SK-N-MC (cell line): ENCODE results near the gene STARD10.

Source experiments
- DNase-seq: peaks from one replicate; pipeline ENCODE4 v3.0.0-alpha.2; 2011; ENCODE audit warnings: low read depth, low spot score
- H3K27ac ChIP-seq: fragments of 200-600 bp; sonication (generic); 2 replicates; pipeline ENCODE4 v1.5.1; 2016; ENCODE audit warnings: mixed run types
- H3K36me3 ChIP-seq: fragments of 200-600 bp; sonication (generic); 2 replicates; pipeline ENCODE4 v1.6.1; 2017; ENCODE audit warnings: antibody characterized with exemption, low read length, mixed read lengths; ENCODE audit not compliant: insufficient read depth
- H3K4me3 ChIP-seq: fragments of 200-600 bp; sonication (generic); 2 replicates; pipeline ENCODE4 v1.5.1; 2016
- H3K9ac ChIP-seq: fragments of 200-600 bp; sonication (generic); 2 replicates; pipeline ENCODE4 v1.8.0; 2017; ENCODE audit warnings: mixed run types, mixed read lengths; ENCODE audit not compliant: insufficient read length
- H3K9me3 ChIP-seq: fragments of 200-600 bp; sonication (generic); 2 replicates; pipeline ENCODE4 v1.6.1; 2017; ENCODE audit warnings: low read depth, mild to moderate bottlenecking, antibody characterized with exemption, low read length, moderate library complexity, mixed read lengths
- EZH2 ChIP-seq: fragments of 200-600 bp; sonication (generic); IDR thresholded peaks from one replicate; pipeline ENCODE4 v1.6.1; 2017; ENCODE audit warnings: antibody characterized with exemption
- FOXP2 ChIP-seq: optimal IDR thresholded peaks from 2 replicates; pipeline ENCODE3; 2011; ENCODE audit warnings: mild to moderate bottlenecking, moderate library complexity; ENCODE audit not compliant: insufficient read depth; ENCODE audit errors: extremely low read length, control extremely low read depth
- POLR2AphosphoS5 ChIP-seq: IDR thresholded peaks from 2 replicates; pipeline ENCODE4 v1.6.1; 2012; ENCODE audit warnings: mild to moderate bottlenecking, low read depth, low read length, borderline replicate concordance

Gene STARD10

DNA sequence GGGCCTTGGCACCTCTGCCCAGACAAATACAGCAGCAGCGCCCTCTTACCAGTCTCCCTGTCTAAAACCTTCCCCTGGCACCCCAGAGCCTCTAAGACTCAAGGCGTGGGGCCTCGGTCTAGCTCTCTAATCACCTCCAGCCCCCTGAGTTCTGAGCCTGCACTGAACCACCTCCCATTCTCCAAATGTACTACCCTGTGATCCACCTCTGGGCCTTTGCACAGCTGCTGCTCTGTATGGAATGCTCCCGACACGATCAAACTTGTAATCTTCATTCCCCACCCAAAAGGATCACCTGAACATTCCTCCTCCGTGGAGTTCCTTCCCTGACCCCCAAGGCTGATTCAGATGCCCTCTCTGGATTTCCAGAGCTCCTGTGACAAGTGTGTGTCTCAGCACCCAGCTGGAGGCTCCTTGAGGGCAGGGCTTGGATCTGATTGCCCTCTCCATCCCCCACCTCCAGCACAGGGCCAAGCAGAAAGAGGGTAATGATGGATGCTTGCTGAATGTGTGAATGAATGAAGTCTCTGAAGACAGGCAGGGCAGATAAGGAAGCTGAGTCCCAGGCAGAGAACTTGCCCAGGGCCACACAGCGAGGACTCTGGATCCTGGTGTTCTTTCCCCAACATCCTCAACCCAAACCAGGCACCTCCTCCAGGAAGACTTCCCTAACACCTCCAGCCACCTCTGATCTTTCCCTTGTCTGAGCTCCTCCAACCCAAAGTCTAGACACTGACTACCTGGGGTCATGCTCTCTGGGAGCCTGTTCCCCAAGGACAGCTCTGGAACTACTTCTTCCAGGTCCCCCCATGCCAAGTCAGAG, 18.3 kb downstream of the STARD10 start:
- H3K36me3 ChIP-seq = no peaks in the 10 kb centered on the region
- H3K4me3 ChIP-seq = no peak overlapping the region
- TF ChIP-seq EZH2 (no peak), POLR2AphosphoS5 (no peak), FOXP2 (no peak)
- DNase-seq = no peak
- no peaks in the 10 kb centered on the region for H3K9me3 ChIP-seq
- H3K9ac ChIP-seq = no peak overlapping the region
- no peak overlapping the region for H3K27ac ChIP-seq

DNA sequence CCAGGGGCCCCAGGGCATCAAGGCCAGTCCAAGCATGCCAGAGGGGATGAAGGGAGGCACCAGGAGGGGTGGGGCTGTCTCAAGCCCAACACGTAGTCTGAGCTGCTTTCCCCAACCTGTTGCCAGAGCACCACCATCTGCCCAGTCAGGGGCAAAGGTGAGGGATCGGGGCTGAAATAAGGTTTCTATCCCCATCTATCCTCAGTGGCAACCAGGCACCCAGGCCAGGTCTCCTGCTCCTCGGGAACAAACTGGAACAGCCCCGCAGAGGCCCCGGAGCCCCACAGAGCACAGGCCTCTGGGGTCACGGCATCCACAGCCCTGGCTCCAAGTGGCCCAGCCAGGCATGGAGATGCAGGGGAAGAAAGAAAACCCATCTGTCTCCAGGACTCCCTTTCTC, 19.3 kb downstream of the STARD10 start:
- TF ChIP-seq FOXP2 = no peak
- no peak for TF ChIP-seq POLR2AphosphoS5
- no peak for TF ChIP-seq EZH2
- H3K36me3 ChIP-seq = no peaks in the 10 kb centered on the region
- no peaks in the 10 kb centered on the region for H3K9me3 ChIP-seq
- no peak for DNase-seq
- no peak overlapping the region for H3K4me3 ChIP-seq
- no peak overlapping the region for H3K9ac ChIP-seq
- no peak overlapping the region for H3K27ac ChIP-seq

- Histone ChIP-seq H3K36me3 (no peaks in the 10 kb centered on the region), H3K9me3 (no peaks in the 10 kb centered on the region), H3K27ac (no peak overlapping the region), H3K4me3 (no peak overlapping the region), H3K9ac (no peak overlapping the region)
- TF ChIP-seq POLR2AphosphoS5 = no peak
- TF ChIP-seq EZH2 = no peak
- no peak for TF ChIP-seq FOXP2
- DNase-seq = no peak
Observed at GRCh38 chr11:72773696-72774095, 20.2 kb downstream of the STARD10 start.

GRCh38 chr11:72773291-72773690, 20.6 kb downstream of the STARD10 start:
- H3K27ac ChIP-seq = no peak overlapping the region

GRCh38 chr11:72772059-72772458, 21.8 kb downstream of the STARD10 start:
- no peak overlapping the region for H3K4me3 ChIP-seq
- no peaks in the 10 kb centered on the region for H3K9me3 ChIP-seq
- no peak overlapping the region for H3K9ac ChIP-seq
- no peaks in the 10 kb centered on the region for H3K36me3 ChIP-seq
- no peak for TF ChIP-seq POLR2AphosphoS5
- no peak for TF ChIP-seq FOXP2
- no peak for TF ChIP-seq EZH2
- no peak overlapping the region for H3K27ac ChIP-seq
- DNase-seq = no peak

More at GRCh38 chr11:72773291-72773690, 20.6 kb downstream of the STARD10 start:
- Histone ChIP-seq H3K4me3 (no peak overlapping the region), H3K36me3 (no peaks in the 10 kb centered on the region), H3K9ac (no peak overlapping the region), H3K9me3 (no peaks in the 10 kb centered on the region)
- DNase-seq = no peak
- TF ChIP-seq EZH2 = no peak
- no peak for TF ChIP-seq POLR2AphosphoS5
- no peak for TF ChIP-seq FOXP2

GRCh38 chr11:72771507-72771906, 22.3 kb downstream of the STARD10 start:
- no peak overlapping the region for H3K4me3 ChIP-seq
- H3K9ac ChIP-seq = no peak overlapping the region
- no peak overlapping the region for H3K27ac ChIP-seq
- TF ChIP-seq POLR2AphosphoS5 (no peak), EZH2 (no peak), FOXP2 (no peak)
- H3K9me3 ChIP-seq = no peaks in the 10 kb centered on the region
- no peak for DNase-seq
- H3K36me3 ChIP-seq = no peaks in the 10 kb centered on the region

DNA sequence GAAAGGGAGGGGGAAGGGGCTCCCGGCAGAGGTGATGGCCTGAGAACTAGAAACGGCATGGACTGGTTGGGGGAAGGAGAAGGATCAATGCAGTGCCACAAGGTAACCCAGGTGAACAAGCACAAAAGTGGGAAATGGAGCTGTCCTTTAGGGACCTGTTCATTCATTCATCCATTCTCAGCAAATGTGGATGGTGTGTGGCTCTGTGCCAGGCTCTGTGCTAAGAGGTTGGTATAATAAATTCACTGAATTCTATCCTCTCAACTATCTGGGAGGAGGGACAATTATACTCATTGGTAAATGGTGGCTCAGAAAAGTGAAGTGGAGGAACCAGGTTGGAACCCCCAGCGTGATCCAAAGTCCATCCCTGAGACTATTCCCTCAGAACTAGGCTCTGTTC, 23.0 kb downstream of the STARD10 start:
- no peak for TF ChIP-seq POLR2AphosphoS5
- no peak for TF ChIP-seq EZH2
- no peak for TF ChIP-seq FOXP2

DNA sequence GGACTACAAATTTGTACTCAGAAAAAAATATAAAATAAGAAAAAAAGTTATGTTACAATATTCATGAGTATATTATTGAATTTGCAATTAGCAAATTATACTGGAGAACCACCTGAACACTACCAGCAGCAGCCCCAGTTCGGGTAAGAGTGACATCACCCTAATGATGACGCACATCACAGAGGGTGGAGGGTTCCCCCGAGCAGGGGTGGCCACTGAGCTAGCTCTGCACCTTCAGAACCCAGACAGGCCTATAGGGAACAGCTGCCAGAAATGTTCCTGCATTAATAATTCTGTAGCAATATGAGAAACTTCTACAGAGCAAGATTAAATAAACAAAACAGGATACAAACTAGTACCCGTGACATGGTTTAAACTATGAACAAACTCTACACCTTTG, 24.2 kb downstream of the STARD10 start:
- TF ChIP-seq FOXP2 (no peak), EZH2 (no peak), POLR2AphosphoS5 (no peak)
- H3K36me3 ChIP-seq = no peaks in the 10 kb centered on the region
- no peak for DNase-seq

More for the DNA sequence above, 23.0 kb downstream of the STARD10 start:
- Histone ChIP-seq H3K27ac (no peak overlapping the region), H3K9ac (no peak overlapping the region), H3K4me3 (no peak overlapping the region), H3K36me3 (no peaks in the 10 kb centered on the region), H3K9me3 (no peaks in the 10 kb centered on the region)
- DNase-seq = no peak

More for the DNA sequence above, 24.2 kb downstream of the STARD10 start:
- H3K27ac ChIP-seq = no peak overlapping the region
- no peaks in the 10 kb centered on the region for H3K9me3 ChIP-seq
- no peak overlapping the region for H3K9ac ChIP-seq
- no peak overlapping the region for H3K4me3 ChIP-seq
